ENCODE data around the gene KL. TPM values are rescaled to one million over a fixed set of nuclear protein-coding genes. Genes with fewer than 3 reads are reported as not detected.

Gene KL
- total and polyA plus RNA-seq, 2 of the 8 experiments (the other 6 are each of a cell fraction or from before 2014, with no cell fraction given) = 0.02 TPM; not detected in 1

GRCh38 chr13:32987462-32987861, 28.8 kb upstream of the KL start:
- no peak for DNase-seq (ENCODE audit: low read depth in 1 of 2, low spot score in 2 of 2)
- Histone ChIP-seq H4K91ac (replicated peaks; ENCODE audit: insufficient read length, low read length) (no peak overlapping the region), H2BK120ac (replicated peaks; ENCODE audit: low read depth, low read length) (no peak overlapping the region), H3K4ac (replicated peaks; ENCODE audit: insufficient read length, low read depth, low read length) (no peak overlapping the region), H3K9me3 (ENCODE audit: insufficient read depth in 2 of 2, low read depth in 1 of 2, low read length in 1 of 2) (no peaks in the 10 kb centered on the region), H3K4me1 (replicated peaks in 1 of 4; ENCODE audit: control insufficient read depth in 3 of 4, insufficient read depth in 4 of 4, low read length in 3 of 4) (no peaks in the 10 kb centered on the region), H2BK12ac (ENCODE audit: low read depth, low read length) (no peak overlapping the region), H3K79me1 (ENCODE audit: low read depth, low read length) (no peaks in the 10 kb centered on the region), H2BK15ac (ENCODE audit: low read length) (no peak overlapping the region), H2AFZ (ENCODE audit: low read length) (no peak overlapping the region), H3K27me3 (replicated peaks in 1 of 4; ENCODE audit: control insufficient read depth in 3 of 4, extremely low read depth in 1 of 4, insufficient read depth in 3 of 4, low read length in 3 of 4) (no peaks in the 10 kb centered on the region), H3K4me2 (ENCODE audit: insufficient read depth in 1 of 2, low read depth in 2 of 2, low read length in 2 of 2) (no peak overlapping the region), H3K27ac (ENCODE audit: low read depth, low read length) (no peak overlapping the region), H4K20me1 (replicated peaks in 1 of 2; ENCODE audit: control insufficient read depth in 1 of 2, insufficient read depth in 2 of 2, low read length in 2 of 2) (no peaks in the 10 kb centered on the region), H4K5ac (ENCODE audit: insufficient read length, low read depth, low read length) (no peak overlapping the region), H3K79me2 (ENCODE audit: control insufficient read depth in 1 of 2, insufficient read depth in 2 of 2, low read length in 2 of 2) (no peaks in the 10 kb centered on the region), H4K8ac (ENCODE audit: extremely low read depth, insufficient read depth, low read length) (no peak overlapping the region), H3K4me3 (ENCODE audit: extremely low read depth in 1 of 4, insufficient read depth in 2 of 4, low read depth in 3 of 4, low read length in 4 of 4) (no peak overlapping the region), H3K23ac (ENCODE audit: insufficient read length) (no peak overlapping the region), H3K56ac (replicated peaks; ENCODE audit: insufficient read length, low read depth, low read length) (no peak overlapping the region), H2AK5ac (ENCODE audit: low read depth, low read length) (no peak overlapping the region), H2BK5ac (ENCODE audit: low read depth, low read length) (no peak overlapping the region), H3K18ac (ENCODE audit: extremely low read depth, low read length) (no peak overlapping the region), H3K36me3 (ENCODE audit: control insufficient read depth in 2 of 4, insufficient read depth in 4 of 4, low read length in 3 of 4) (no peaks in the 10 kb centered on the region), H3K23me2 (ENCODE audit: low read depth, low read length) (no peaks in the 10 kb centered on the region), H3K14ac (ENCODE audit: insufficient read length) (no peak overlapping the region), H3K9ac (replicated peaks in 1 of 4; ENCODE audit: extremely low read depth in 1 of 4, low read depth in 3 of 4, low read length in 3 of 4) (no peak overlapping the region), H2BK20ac (ENCODE audit: low read length) (no peak overlapping the region)
- POLR2A ChIA-PET (ENCODE audit: partially characterized antibody) = no interaction called here
- 81% methylated on average over 1 of the region's 1 CpG; no CpG with 5 or more reads in 1 of the 2 experiments for WGBS, 2 experiments (ENCODE audit: extremely low coverage in 1 of 2, insufficient coverage in 1 of 2, insufficient read length in 1 of 2, insufficient replicate concordance in 2 of 2, low coverage in 1 of 2, low lambda C conversion rate in 2 of 2, missing lambda C conversion rate in 1 of 2)
- no peak for FAIRE-seq
- CTCF ChIA-PET (ENCODE audit: partially characterized antibody) = no interaction called here
- TF ChIP-seq TEAD4 (IDR thresholded peaks at IDR 0.05; ENCODE audit: low read depth, low read length) (no peak), TBP (IDR thresholded peaks at IDR 0.05; ENCODE audit: low read depth, low read length) (no peak), CREB1 (IDR thresholded peaks at IDR 0.05) (no peak), CEBPB (IDR thresholded peaks at IDR 0.05; ENCODE audit: low read depth, low read length) (no peak), TAF7 (optimal IDR thresholded peaks at IDR 0.05; ENCODE audit: borderline replicate concordance, low read depth, low read length) (no peak), HDAC2 (IDR thresholded peaks at IDR 0.05; ENCODE audit: borderline replicate concordance in 1 of 2, low read depth in 2 of 2, low read length in 2 of 2) (no peak), RAD21 (IDR thresholded peaks at IDR 0.05 in 1 of 2, conservative IDR thresholded peaks at IDR 0.05 in 1 of 2; ENCODE audit: low read depth in 2 of 2, low read length in 2 of 2) (no peak), RFX5 (IDR thresholded peaks at IDR 0.05; ENCODE audit: borderline replicate concordance, low read depth, low read length) (no peak), KDM4A (IDR thresholded peaks at IDR 0.05; ENCODE audit: low read depth, low read length, severe bottlenecking) (no peak), SIX5 (IDR thresholded peaks at IDR 0.05; ENCODE audit: low read depth, low read length) (no peak), YY1 (IDR thresholded peaks at IDR 0.05; ENCODE audit: low read depth, low read length) (no peak), BRCA1 (IDR thresholded peaks at IDR 0.05; ENCODE audit: low read depth, low read length) (no peak), CTBP2 (IDR thresholded peaks at IDR 0.05; ENCODE audit: borderline replicate concordance, insufficient read depth, insufficient read length, low read length) (no peak), FOSL1 (IDR thresholded peaks at IDR 0.05; ENCODE audit: insufficient read depth, low read depth, low read length) (no peak), SP1 (IDR thresholded peaks at IDR 0.05; ENCODE audit: low read depth, low read length) (no peak), POLR2A (IDR thresholded peaks at IDR 0.05; ENCODE audit: control extremely low read depth in 1 of 2, low read depth in 2 of 2, low read length in 2 of 2) (no peak)
